SKM-1 treated with dmso at 0.1 percent for 144 hours (cell line): ENCODE measurements around the gene CA12.

Source experiments
- DNase-seq: peaks from one replicate; lab custom pipeline; 2025; ENCODE audit not compliant: unreplicated experiment; lab: John Stamatoyannopoulos, UW

CA12 gene

GRCh38 chr15:63402498-63403253 is 21.0 kb upstream of the CA12 start:
- DNase-seq: peak; percentile 48

GRCh38 chr15:63401714-63402497 is 20.3 kb upstream of the CA12 start:
- no peak for DNase-seq

GRCh38 chr15:63401078-63401477 is 19.4 kb upstream of the CA12 start:
- DNase-seq: no peak

GRCh38 chr15:63398456-63398855 is 16.8 kb upstream of the CA12 start:
- no peak for DNase-seq

- peak; percentile 24 for DNase-seq
Observed at GRCh38 chr15:63396152-63396928, 14.7 kb upstream of the CA12 start.

DNA sequence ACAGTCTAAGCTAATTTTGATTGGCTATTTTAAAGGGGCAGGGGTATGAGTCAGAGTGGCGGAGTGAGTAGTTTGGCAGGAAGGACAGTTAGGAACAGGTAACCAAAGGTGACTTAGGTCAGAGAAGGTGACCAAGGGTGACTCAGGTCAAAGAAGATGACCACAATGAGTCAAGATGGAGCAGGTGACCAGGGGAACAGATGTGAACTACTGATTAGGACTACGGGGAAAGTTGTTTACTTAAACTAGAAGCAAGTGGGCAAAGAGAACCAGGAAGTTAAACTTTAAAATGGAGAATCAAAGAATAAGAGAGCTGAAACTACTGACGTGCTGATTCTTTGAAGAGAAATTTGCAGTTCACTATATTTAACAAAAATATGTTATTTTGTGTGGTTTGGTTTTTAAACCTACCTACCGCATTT is 14.1 kb upstream of the CA12 start:
- no peak for DNase-seq

DNA sequence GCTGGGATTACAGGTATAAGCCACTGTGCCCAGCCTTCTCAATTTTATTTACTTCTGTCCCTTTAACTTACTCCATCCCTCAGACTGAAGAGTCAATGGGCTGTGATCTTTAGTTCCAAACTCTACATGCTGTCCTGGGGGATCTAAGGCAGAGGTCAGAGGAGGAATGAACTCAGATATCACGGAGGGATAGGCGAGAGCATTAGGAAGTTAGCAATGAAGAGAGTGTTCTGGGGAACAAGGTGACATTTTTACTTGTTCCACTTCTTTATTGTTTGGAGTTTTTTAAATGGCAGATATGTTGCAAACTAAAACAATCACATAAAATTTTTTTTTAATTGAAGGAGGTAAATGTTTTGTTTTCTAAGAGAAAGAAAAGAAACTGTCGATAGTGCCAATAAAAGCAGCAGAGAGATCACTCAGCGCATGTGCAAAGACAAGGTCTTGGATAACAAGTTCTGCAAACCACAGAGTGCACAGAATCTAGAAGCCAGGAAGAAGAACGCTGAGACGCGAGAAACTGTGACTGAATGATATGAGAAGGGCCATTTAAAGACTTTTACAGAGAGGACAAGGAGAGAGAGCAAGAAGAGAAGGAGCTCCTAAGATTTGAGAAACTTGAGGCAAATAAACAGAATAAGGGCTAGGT is 10.8 kb upstream of the CA12 start:
- no peak for DNase-seq

- no peak for DNase-seq
Observed at GRCh38 chr15:63391669-63392360, 10.2 kb upstream of the CA12 start.

GRCh38 chr15:63390689-63391088 is 9.0 kb upstream of the CA12 start:
- no peak for DNase-seq

- DNase-seq: no peak
Observed at GRCh38 chr15:63389902-63390670, 8.4 kb upstream of the CA12 start.

DNA sequence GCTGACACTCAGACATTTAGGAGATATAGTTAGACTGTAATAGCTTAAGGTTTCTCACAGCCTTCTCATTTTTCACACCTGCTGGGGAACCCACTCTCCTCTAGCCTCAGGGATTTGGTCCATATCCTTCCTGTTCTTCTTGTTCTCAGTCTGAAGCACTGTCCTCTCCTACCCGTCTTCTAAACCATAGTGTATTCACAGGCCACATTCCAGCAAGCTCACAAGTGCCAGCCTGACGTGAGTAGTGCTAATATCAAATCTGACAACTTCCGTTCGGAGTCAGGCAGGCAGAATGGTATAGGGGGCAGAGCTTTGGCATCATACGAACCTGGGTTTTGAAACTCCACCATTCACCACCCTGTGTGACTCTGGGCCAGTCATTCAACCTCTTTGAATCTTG is 6.9 kb upstream of the CA12 start:
- DNase-seq: no peak

DNA sequence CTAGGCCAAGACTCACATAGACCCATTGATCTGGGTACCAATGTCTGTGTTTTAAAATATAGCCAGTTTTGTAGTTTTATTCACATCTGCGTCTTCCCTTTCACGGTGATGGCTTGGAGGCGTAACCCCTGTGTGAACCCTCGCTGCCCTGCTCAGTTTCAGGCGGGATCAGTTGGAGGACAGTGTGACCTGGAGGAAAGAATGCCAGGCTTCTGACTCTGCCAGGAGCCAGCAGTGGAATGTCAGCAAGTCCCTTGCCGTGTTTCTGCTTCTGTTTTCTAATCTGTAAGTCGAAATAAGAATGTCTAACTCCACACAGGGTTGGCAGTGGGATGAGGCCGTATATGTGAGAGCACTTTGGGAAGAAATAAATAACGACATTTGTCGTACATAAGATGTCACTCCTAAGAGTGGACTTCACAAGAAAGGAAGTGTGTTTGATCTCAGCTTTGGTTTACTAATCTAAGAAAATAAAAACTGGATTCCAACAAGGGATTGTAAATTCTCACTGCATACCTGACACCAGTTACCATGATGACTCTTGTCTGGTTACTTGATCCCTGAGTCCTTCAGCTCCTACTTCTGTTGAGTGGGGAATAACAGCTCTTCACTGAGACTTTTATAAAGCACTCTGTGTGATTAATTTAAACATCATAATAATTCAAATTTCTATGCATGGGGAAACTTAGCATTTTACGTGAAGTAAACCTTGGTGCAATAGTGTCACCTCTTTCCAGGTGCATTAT is 6.3 kb upstream of the CA12 start:
- DNase-seq: no peak

DNA sequence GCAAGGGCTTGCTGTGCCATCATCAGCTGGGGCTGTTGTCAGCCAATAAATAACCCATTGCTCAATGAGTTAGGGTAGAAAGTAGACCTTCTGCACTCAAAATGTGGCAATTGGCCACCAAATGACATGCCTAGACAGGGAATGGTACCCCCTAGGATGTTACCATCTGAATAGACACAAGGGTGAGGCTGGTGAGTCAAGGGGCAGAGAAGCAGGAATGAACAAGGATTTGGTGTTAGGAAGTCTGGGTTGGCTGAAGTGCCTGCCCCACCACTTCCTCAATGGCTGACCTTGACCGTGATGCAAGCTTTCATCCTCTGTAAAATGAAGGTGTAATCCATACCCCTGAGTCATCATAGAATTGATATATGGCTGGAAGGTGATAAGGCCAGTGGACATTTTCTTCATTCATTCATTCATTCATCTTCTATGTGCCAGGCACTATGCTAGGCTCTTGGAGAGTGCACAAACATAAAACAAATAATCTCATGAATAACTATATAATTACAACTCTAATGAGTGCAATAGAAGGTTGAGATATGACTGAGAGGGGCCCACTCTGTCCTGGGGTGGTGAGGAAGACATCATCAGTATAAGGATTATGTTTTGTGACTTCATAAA is 4.4 kb upstream of the CA12 start:
- DNase-seq: no peak

DNA sequence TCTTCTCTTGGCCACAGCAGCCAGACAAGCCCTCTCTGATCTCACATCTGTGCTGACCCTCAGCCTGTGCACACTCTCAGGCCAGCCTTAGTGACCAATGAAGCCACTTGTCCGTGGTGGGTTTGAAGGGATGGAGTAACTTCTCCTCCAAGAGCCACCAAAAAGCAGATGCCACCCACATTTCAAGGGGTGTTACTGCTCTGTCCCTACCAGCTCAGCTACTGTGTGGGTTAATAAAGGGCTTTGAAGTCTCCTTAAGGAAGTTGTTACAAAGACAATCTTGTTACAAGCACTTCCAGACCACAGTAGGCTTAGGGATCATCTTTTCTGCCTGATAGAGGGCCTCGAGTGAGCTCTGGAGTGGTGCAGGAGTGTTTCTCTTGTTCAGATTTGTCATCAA is 3.3 kb upstream of the CA12 start:
- DNase-seq: no peak

DNA sequence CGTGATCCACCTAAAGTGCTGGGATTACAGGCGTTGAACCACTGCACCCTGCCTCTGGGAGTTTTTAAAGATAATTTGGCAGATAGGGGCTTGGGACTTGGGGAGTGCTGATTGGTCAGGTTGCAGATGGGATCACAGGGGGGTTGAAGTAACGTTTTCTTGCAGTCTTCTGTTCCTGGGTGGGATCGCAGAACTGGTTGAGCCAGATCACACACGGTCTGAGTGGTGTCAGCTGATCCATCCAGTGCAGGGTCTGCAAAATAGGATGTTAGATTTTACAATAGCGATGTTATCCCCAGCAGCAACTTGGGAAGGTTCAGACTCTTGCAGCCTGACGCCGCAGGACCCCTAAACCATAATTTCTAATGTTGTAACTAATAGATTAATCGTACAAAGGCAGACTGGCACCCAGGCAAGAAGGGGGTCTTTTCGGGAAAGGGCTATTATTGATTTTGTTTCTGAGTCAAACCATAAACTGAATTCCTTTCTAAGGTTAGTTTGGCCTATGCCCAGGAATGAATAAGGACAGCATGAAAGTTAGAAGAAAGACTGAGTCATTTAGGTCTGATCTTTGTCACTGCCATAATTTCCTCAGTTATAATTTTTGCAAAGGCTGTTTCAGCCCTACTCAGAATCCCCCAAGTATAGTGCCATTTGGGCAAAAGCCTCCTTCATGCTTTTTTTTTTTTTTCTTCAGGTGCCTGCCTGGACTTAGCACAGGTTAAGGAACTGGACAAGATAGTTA is 1.5 kb upstream of the CA12 start:
- no peak for DNase-seq

- no peak for DNase-seq
Observed at GRCh38 chr15:63380808-63381282, 801 bp downstream of the CA12 start.

DNA sequence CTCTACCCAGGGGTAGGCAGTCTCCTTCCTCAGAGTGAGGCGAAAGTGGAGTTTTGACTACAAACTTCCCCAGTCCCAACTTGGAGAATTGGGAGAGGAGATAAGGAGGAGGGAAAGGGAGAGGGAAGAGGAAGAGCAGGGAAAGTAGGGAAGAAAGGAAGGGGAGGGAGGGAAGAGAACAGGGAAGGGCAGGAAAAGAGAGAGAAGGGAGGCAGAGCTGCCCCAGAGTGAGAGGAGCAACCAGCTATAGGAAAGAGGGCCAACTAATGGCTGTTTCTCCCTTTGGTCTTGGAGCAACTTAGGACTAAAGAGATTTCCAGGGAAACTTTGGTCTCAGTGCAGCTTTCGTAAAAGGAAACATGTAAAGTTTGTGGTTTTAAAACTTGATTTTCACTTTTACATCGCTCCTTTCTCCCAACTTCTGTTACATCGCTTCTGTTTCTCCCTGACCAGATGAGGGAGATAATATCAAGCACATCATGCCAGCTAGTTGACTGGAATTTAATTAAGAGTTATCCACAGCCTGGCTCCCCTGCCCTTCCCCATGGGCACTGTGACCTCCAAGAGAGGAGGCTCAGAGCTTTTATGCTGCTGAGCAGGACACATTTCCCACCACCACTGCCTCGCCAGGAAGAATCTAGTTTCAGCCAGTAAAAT is 1.4 kb downstream of the CA12 start:
- no peak for DNase-seq
